ENCODE data around the gene ZRANB1. TPM values are rescaled to one million over a fixed set of nuclear protein-coding genes. Genes with fewer than 3 reads are reported as not detected.

ZRANB1 gene
- total RNA-seq, 1 experiment from 2014 or later, result 29.1 TPM

DNA sequence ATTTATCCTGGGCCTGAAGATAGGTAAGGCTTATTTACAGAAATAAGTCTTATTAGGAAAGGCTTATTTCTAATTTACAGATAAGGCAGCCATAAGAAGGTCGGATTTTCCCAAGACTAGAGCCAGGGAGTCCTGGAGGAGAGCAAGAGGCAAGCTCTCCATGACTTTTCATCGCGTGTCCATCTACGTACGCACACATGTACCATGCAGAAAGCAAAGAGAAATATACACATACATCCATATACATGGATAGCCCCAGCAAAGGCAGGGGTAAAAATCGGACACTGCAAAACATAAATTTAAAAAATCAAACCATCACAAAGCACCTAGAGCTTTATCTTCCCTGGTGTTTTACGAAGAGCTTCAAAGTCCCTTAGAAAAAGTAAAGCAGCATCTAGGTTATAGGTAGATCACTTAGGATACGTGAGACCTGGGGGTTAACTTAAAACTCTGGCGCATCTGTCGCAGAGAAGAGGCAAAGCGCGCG is 25.8 kb upstream of the ZRANB1 start:
- peak overlapping the region; percentile 65 for H3K27ac ChIP-seq
- peaks cover 13% of the 10 kb centered on the region for H3K4me1 ChIP-seq
- DNase-seq, result no peak

DNA sequence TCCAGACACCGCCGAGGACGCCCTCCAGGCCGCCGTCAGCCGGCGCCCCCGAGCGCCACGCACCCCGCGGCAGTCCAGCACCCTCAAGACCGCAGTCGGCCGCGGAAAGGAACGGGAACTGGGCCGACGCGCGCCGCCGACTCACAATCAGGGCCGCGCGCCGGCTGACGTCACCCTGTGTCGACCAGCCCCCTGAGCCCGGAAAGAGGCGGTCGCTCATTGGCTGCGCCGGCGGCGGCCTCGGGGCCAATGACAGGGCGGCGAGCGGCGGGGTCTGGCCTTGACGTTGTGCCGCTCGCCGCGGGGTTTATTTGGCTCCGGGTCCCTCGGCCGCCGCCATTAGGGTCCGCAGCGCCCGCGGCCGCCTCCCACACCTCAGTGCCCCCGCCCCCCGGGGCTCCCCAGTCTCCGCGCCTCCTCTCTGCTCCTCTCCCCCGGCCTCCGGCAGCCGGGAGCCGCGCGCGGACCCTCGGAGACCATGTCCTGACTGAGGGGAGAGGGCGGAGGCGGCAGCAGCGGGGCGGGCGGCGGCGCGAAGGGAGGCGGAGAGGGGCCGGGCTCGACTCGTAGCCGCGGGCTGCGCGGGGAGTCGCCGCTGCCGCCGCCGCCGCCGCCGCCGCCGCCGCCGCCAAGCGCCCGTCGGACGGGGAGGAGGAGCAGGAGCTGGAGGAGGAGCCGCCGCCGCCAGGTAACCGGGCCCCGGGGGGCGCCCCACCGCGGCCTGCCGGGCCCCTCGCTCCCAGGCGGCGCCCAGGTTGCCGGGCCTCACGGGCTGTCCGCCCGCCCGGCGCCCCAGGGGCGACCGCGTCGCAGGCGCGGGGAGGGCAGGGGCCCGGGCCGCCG is 25.1 kb upstream of the ZRANB1 start:
- H3K27ac ChIP-seq, result peak overlapping the region; percentile 65
- H3K4me3 ChIP-seq, result peak overlapping the region; percentile 96
- no peaks in the 10 kb centered on the region for H3K36me3 ChIP-seq
- H3K27me3 ChIP-seq, result no peaks in the 10 kb centered on the region
- DNase-seq, result peak; percentile 95 to 96
- H3K4me1 ChIP-seq, result peaks cover 13% of the 10 kb centered on the region
- H3K9me3 ChIP-seq (replicated peaks), result no peaks in the 10 kb centered on the region

More for the DNA sequence above, 25.8 kb upstream of the ZRANB1 start:
- Histone ChIP-seq H3K4me3 (peak overlapping the region; percentile 96), H3K9me3 (replicated peaks) (no peaks in the 10 kb centered on the region), H3K27me3 (no peaks in the 10 kb centered on the region), H3K36me3 (no peaks in the 10 kb centered on the region)

DNA sequence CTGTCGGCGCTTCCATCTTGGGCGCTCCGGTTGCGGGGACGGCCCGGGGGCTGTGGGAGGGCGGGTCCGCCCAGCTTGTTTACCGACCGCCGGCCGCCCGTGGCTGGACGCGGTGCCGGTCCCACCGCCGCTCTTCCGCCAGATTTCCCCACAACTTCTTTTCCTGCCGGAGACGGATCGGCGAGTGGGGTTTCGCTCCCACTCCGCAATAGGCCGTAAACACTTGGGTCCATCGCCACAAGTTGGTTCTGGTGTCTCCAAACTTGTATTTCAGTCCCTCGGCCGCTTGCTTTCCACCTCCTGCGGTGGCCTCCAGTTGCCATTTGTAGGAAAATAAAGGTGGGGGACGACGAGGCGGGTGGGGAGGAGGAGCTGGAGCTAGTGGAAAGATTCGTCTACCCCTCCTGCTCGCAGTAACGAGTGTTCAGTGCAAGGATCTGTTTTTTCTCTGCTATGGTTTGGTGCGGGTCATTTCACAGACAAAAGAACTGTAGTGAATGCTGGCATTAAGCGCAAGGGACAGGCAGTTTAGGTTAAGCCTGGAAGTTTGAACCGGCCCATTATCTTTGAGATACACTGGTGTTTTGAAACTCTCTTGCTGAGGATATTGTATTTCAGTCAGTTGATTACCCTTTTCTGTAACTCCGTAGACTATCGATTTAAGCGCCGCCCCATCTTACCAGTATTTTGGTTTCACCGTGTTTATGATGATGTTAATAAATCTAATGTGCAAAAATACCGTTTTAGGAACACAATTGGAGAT is 24.3 kb upstream of the ZRANB1 start:
- Histone ChIP-seq H3K4me3 (peak overlapping the region; percentile 96), H3K36me3 (no peaks in the 10 kb centered on the region), H3K27ac (peak overlapping the region; percentile 40), H3K27me3 (no peaks in the 10 kb centered on the region), H3K9me3 (replicated peaks) (no peaks in the 10 kb centered on the region), H3K4me1 (peaks cover 13% of the 10 kb centered on the region)
- peak; percentile 37 to 53 for DNase-seq

DNA sequence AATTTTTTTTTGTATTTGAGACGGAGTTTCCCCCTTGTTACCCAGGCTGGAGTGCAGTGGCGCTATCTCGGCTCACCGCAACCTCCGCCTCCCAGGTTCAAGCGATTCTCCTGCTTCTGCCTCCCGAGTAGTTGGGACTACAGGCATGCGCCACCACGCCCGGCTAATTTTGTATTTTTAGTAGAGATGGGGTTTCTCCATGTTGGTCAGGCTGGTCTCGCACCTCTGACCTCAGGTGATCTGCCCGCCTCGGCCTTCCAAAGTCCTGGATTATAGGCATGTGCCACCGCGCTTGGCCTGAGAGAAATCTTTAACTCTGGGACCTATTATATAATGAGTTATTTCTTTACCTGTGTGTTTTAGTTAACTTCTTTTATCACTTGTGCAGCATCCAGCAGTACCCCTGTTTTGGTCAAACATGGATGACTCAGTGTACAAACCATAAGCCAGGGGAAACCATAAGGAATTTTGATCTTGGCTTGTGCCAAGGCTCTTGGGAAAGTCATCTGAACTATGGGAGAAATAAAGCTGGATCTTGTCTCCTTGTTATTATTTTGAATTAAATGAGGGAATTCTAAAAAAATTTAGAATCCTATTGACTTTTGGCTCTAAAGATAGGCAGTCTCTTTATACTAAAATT is 23.6 kb upstream of the ZRANB1 start:
- Histone ChIP-seq H3K27ac (no peak overlapping the region), H3K36me3 (no peaks in the 10 kb centered on the region), H3K9me3 (replicated peaks) (no peaks in the 10 kb centered on the region), H3K4me1 (peaks cover 13% of the 10 kb centered on the region), H3K4me3 (peak overlapping the region; percentile 96), H3K27me3 (no peaks in the 10 kb centered on the region)
- peak in 1 of 2 experiments; percentile 18 for DNase-seq

DNA sequence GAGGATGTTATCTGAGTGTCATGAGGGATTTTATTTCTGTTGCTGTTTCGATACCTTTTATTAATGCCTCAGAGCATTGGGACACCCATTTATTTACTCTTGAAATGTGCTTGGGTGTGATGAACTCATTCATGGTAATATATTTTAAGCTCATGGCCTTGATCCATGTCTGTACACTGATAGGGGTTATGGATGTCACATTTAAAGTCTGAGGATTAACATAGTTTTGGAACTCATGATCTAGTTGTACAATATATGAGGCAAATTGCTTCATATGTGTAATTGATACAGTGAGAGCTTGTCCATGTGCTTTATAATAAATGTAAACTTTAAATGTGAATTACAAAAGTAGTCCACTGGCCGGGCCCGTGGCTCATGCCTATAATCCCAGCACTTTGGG is 23.0 kb upstream of the ZRANB1 start:
- H3K4me3 ChIP-seq, result no peak overlapping the region
- H3K9me3 ChIP-seq (replicated peaks), result no peaks in the 10 kb centered on the region
- no peak overlapping the region for H3K27ac ChIP-seq
- no peaks in the 10 kb centered on the region for H3K27me3 ChIP-seq
- no peaks in the 10 kb centered on the region for H3K36me3 ChIP-seq
- peaks cover 13% of the 10 kb centered on the region for H3K4me1 ChIP-seq
- no peak for DNase-seq

DNA sequence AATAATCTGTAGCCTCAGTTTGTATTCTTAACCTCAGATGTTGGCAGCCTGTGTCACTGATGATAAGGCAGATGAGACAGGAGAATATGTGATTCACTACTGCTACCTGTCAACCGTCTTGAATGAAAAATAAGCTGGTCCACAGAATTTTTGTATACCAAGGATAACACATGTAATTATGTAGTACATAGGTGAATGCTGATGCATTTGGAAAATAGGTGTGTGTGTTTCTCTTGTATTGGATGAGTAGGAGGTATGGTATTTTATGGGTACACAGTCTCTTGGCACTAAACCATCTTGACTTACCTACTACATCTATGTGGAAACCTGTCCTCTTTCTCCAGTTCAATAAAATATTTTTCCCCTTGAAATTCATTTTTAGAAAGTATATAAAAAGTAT is 20.7 kb upstream of the ZRANB1 start:
- Histone ChIP-seq H3K4me3 (no peak overlapping the region), H3K9me3 (replicated peaks) (no peaks in the 10 kb centered on the region), H3K27me3 (no peaks in the 10 kb centered on the region), H3K4me1 (peaks cover 9% of the 10 kb centered on the region), H3K36me3 (no peaks in the 10 kb centered on the region), H3K27ac (no peak overlapping the region)
- DNase-seq, result no peak

DNA sequence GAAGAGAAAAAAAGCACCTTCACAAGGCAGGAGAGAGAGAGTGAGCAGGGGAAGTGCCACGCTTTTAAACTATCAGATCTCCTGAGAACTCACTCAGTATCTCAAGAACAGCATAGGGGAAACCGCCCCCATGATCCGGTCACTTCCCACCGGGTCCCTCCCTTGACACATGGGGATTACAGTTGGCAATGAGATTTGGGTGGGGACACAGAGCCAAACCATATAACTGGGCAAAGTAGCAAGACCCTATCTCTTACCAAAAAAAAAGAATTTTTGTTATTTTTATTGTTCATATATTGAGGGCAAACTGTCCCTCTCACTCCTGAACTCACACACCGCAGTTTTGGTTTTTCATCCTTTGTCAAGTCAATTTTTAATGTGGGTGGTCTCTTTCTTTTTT is 18.2 kb upstream of the ZRANB1 start:
- H3K4me1 ChIP-seq, result peaks cover 3% of the 10 kb centered on the region
- no peak overlapping the region for H3K4me3 ChIP-seq
- H3K9me3 ChIP-seq (replicated peaks), result no peaks in the 10 kb centered on the region
- H3K36me3 ChIP-seq, result peaks cover 3% of the 10 kb centered on the region; the same call in 1 of the 2 replicates
- H3K27me3 ChIP-seq, result no peaks in the 10 kb centered on the region
- H3K27ac ChIP-seq, result no peak overlapping the region
- no peak for DNase-seq

DNA sequence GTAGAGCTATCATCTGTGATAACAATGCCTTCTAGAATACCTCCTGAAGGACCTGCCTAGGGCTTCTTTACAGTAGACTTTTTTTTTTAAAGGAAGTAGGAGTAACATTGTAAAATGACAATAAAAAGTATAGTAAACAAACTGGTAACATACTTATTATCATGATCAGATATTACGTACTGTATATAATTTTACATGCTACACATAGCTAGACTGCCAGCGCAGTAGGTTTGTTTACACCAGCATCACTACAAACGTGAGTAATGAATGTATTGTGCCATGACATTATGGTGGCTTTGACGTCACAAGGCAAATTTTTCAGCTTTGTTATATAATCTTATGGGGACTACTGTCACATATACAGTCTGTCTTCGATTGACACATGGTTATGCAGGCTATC is 15.4 kb upstream of the ZRANB1 start:
- no peak overlapping the region for H3K4me3 ChIP-seq
- no peak overlapping the region for H3K27ac ChIP-seq
- H3K4me1 ChIP-seq, result no peaks in the 10 kb centered on the region
- DNase-seq, result no peak
- no peaks in the 10 kb centered on the region for H3K9me3 ChIP-seq (replicated peaks)
- H3K27me3 ChIP-seq, result no peaks in the 10 kb centered on the region
- H3K36me3 ChIP-seq, result peaks cover 3% of the 10 kb centered on the region; the same call in 1 of the 2 replicates

DNA sequence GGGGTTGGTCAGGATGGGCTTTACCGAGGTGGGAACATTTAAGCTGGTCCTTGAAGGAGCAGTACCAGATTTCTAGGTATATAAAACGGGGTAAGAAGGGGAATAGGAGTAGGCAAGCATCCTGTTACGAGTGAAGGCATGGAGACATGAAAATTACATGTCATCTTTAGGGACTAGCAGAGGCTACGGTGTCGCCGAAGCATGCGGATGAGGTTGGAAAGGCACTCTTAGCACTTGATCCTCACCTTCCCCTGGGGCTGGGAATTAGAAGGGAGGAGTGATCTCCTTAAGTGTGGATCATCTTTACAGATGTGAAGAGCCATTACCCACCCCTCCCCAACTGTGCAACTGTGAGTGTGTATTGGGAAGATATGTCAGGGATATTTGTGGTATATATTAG is 13.8 kb upstream of the ZRANB1 start:
- no peak for DNase-seq
- Histone ChIP-seq H3K36me3 (peaks cover 3% of the 10 kb centered on the region; the same call in 1 of the 2 replicates), H3K27ac (no peak overlapping the region), H3K4me3 (no peak overlapping the region), H3K27me3 (no peaks in the 10 kb centered on the region), H3K4me1 (no peaks in the 10 kb centered on the region), H3K9me3 (replicated peaks) (peaks cover 3% of the 10 kb centered on the region)

DNA sequence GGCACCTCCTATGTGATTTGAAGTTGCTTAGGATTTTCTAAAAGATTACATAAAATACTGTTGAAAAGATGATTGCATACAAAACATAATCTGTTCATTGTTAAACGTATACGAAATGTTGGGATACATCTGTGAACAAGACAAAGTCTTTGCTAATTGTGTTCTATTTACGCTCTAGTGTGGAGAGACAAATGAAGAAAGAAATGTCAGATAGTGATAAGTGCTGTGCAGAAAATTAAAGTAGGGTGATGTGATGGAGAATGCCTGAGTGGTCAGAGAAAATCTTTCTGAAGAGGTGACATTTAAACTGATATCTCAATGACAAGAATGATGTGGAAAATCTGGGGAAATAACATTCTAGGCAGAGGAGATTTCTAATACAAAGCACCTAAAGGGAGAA is 13.4 kb upstream of the ZRANB1 start:
- DNase-seq, result no peak
- Histone ChIP-seq H3K27ac (no peak overlapping the region), H3K36me3 (peaks cover 3% of the 10 kb centered on the region; the same call in 1 of the 2 replicates), H3K27me3 (no peaks in the 10 kb centered on the region), H3K9me3 (replicated peaks) (peaks cover 3% of the 10 kb centered on the region), H3K4me1 (no peaks in the 10 kb centered on the region), H3K4me3 (no peak overlapping the region)

DNA sequence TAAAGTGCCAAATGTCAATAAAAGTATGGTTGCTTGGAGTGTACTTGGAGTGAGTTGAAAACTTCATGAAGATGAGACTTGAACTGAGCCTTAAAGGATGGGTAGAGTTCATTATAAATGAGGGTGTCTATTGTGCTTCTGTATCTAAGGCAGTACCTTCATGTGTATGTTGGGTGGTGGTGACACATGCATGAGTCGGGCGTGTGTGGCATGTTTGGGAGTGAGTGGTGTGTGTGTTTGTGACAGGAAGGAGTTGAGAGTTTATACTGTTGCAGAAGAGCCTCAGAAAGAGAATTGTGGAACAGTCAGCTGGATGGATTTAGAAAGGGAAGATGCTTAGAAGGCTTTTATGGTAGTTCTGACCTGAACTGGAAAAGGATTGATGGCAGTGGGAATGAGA is 6.0 kb upstream of the ZRANB1 start:
- Histone ChIP-seq H3K27ac (no peak overlapping the region), H3K4me3 (no peak overlapping the region), H3K4me1 (0 out of 2 replicates have a peak, but pooled peaks cover 2% of the 10 kb centered on the region), H3K36me3 (no peaks in the 10 kb centered on the region), H3K9me3 (replicated peaks) (peaks cover 3% of the 10 kb centered on the region), H3K27me3 (no peaks in the 10 kb centered on the region)
- no peak for DNase-seq

DNA sequence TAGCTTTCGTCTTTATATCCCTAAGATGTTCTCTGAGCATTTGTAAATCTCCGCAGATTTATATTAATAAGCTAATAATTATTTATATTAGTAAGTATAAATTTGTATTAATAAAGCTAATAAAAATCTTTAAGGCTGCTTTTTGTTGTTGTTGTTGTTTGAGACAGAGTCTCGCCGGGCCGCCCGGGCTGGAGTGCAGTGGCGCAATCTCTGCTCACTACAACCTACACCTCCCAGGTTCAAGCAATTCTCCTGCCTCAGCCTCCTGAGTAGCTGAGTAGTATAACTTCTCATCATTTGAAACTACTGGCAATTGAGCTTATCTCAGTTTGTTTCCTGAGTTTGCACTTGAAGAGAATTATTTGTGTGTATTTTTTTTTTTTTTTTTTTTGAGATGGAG is 5.1 kb upstream of the ZRANB1 start:
- Histone ChIP-seq H3K4me3 (no peak overlapping the region), H3K27me3 (no peaks in the 10 kb centered on the region)

DNA sequence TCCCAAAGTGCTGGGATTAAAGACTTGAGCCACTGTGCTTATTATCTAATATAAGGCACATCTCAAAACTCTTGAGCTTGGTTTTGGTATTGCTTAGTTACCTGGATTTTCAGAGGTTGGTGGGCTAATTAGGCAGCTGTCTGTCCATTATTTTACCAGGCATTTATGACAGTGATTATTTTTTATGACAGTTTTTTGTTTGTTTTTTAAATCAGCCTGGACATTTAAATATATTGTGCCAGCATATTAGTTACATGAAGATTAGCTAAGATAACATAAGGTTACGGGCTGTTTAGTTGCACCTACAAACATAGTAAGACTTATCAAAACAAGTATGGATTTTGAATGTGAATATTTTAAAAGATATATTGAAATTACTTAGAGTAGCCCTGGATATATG is 2.6 kb upstream of the ZRANB1 start:
- H3K27ac ChIP-seq, result no peak overlapping the region
- DNase-seq, result no peak
- peaks cover 20% of the 10 kb centered on the region for H3K4me1 ChIP-seq
- H3K27me3 ChIP-seq, result no peaks in the 10 kb centered on the region
- H3K4me3 ChIP-seq, result no peak overlapping the region
- H3K36me3 ChIP-seq, result 0 out of 2 replicates have a peak, but pooled peaks cover 2% of the 10 kb centered on the region
- H3K9me3 ChIP-seq (replicated peaks), result no peaks in the 10 kb centered on the region

More for the DNA sequence above, 5.1 kb upstream of the ZRANB1 start:
- Histone ChIP-seq H3K4me1 (peaks cover 3% of the 10 kb centered on the region; the same call in 1 of the 2 replicates), H3K36me3 (no peaks in the 10 kb centered on the region), H3K27ac (no peak overlapping the region), H3K9me3 (replicated peaks) (peaks cover 2% of the 10 kb centered on the region)
- no peak for DNase-seq

DNA sequence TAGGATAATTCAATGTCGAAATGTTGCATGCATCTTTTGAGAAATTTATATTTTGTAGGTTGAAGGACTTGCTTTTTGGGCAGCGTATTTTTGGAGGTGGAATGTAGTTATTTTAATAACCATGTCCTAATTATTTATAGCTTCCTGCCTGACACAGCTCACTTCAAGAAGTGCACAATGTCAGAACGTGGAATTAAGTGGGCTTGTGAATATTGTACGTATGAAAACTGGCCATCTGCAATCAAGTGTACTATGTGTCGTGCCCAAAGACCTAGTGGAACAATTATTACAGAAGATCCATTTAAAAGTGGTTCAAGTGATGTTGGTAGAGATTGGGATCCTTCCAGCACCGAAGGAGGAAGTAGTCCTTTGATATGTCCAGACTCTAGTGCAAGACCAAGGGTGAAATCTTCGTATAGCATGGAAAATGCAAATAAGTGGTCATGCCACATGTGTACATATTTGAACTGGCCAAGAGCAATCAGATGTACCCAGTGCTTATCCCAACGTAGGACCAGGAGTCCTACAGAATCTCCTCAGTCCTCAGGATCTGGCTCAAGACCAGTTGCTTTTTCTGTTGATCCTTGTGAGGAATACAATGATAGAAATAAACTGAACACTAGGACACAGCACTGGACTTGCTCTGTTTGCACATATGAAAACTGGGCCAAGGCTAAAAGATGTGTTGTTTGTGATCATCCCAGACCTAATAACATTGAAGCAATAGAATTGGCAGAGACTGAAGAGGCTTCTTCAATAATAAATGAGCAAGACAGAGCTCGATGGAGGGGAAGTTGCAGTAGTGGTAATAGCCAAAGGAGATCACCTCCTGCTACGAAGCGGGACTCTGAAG is 620 bp downstream of the ZRANB1 start:
- no peak overlapping the region for H3K27ac ChIP-seq
- no peaks in the 10 kb centered on the region for H3K9me3 ChIP-seq (replicated peaks)
- no peak for DNase-seq

More for the DNA sequence above, 620 bp downstream of the ZRANB1 start:
- H3K4me3 ChIP-seq, result no peak overlapping the region
- peaks cover 33% of the 10 kb centered on the region for H3K4me1 ChIP-seq
- 0 out of 2 replicates have a peak, but pooled peaks cover 2% of the 10 kb centered on the region for H3K36me3 ChIP-seq
- no peaks in the 10 kb centered on the region for H3K27me3 ChIP-seq
